ENCODE results near the gene ICAM3. TPM values are rescaled to one million over a fixed set of nuclear protein-coding genes. Genes with fewer than 3 reads are reported as not detected.

The ICAM3 gene
- total RNA-seq, 1 experiment from 2014 or later = 28.3 TPM

GRCh38 chr19:10334588-10335351 is 4.7 kb downstream of the ICAM3 start:
- Histone ChIP-seq H3K27me3 (ENCODE audit: insufficient read depth, low read length) (no peaks in the 10 kb centered on the region; the same call in 1 of the 2 replicates), H4K8ac (replicated peaks; ENCODE audit: insufficient read length, low read depth, low read length) (no peak overlapping the region), H2AFZ (ENCODE audit: low read length) (no peak overlapping the region), H2BK5ac (ENCODE audit: insufficient read length, low read length) (no peak overlapping the region), H3K79me1 (ENCODE audit: insufficient read depth, low read depth, low read length, poor library complexity, severe bottlenecking) (peaks cover 4% of the 10 kb centered on the region), H3K4me2 (ENCODE audit: insufficient read depth, insufficient read length, low read length) (peak overlapping the region; percentile 91), H2BK20ac (ENCODE audit: low read depth, low read length, poor library complexity, severe bottlenecking) (no peak overlapping the region), H3K27ac (ENCODE audit: insufficient read length, low read depth, low read length) (no peak overlapping the region), H4K91ac (ENCODE audit: insufficient read length, low read depth, low read length) (no peak overlapping the region), H3K4me1 (ENCODE audit: insufficient read depth, low read length) (peaks cover 6% of the 10 kb centered on the region; the same call in 1 of the 2 replicates), H3K18ac (ENCODE audit: insufficient read length, low read depth, low read length) (no peak overlapping the region), H3K23ac (ENCODE audit: insufficient read length, low read depth, low read length) (no peak overlapping the region), H4K20me1 (ENCODE audit: control insufficient read depth, insufficient read depth, insufficient read length) (no peaks in the 10 kb centered on the region), H2BK12ac (ENCODE audit: insufficient read length, low read depth, low read length) (no peak overlapping the region), H3K23me2 (ENCODE audit: insufficient read length, low read depth, low read length, poor library complexity, severe bottlenecking) (peaks cover 24% of the 10 kb centered on the region), H2BK15ac (ENCODE audit: low read depth, low read length) (no peak overlapping the region), H3K9ac (ENCODE audit: extremely low read depth, insufficient read length, low read length) (no peak overlapping the region), H2AK5ac (ENCODE audit: insufficient read length, low read length) (no peak overlapping the region), H3K14ac (ENCODE audit: insufficient read depth, low read length) (no peak overlapping the region), H2BK120ac (ENCODE audit: low read depth, low read length, poor library complexity, severe bottlenecking) (no peak overlapping the region), H3K56ac (ENCODE audit: insufficient read length, low read depth, low read length) (no peak overlapping the region), H3K9me3 (ENCODE audit: control insufficient read depth, low read depth, low read length) (no peaks in the 10 kb centered on the region), H3K79me2 (ENCODE audit: insufficient read depth, low read length) (peaks cover 8% of the 10 kb centered on the region; the same call in 1 of the 2 replicates), H4K5ac (ENCODE audit: insufficient read length, low read depth, low read length) (no peak overlapping the region), H3T11ph (ENCODE audit: low read length) (no peak overlapping the region), H3K4ac (ENCODE audit: low read depth, low read length) (no peak overlapping the region)
- WGBS (ENCODE audit: extremely low coverage, insufficient read length, low lambda C conversion rate) = no CpG with 5 or more reads among the region's 59 CpGs
- Mint-ChIP-seq H3K4me1 (peaks cover 32% of the 10 kb centered on the region in 2 experiments), H3K27me3 (ENCODE audit: low read depth) (no peaks in the 10 kb centered on the region; the same call in 1 of the 2 replicates), H3K27ac (peak overlapping the region in 1 of 3 experiments; percentile 28; a peak in 1 of 7 replicates), H3K9me3 (no peaks in the 10 kb centered on the region; a peak in 2 of 5 replicates), H3K36me3 (ENCODE audit: insufficient read depth in 1 of 3, low read depth in 3 of 3) (peaks cover 4 to 20% (median 8%) of the 10 kb centered on the region in 3 experiments; a peak in 6 of 7 replicates), H3K4me3 (peak overlapping the region; percentile 95 to 96)
- TF ChIP-seq CTCF (conservative IDR thresholded peaks at IDR 0.05) = peak; percentile 29; the same call in 2 of the 3 replicates
- DNase-seq = peak; percentile 95

Data from H9 (cell line).